Measurements from ENCODE around the gene STK26.
"Not testable (repeated sequence)": the region's sequence is repeated elsewhere in the genome, so short reads cannot be mapped to it uniquely, and the experiment has no call there.

STK26 gene

DNA sequence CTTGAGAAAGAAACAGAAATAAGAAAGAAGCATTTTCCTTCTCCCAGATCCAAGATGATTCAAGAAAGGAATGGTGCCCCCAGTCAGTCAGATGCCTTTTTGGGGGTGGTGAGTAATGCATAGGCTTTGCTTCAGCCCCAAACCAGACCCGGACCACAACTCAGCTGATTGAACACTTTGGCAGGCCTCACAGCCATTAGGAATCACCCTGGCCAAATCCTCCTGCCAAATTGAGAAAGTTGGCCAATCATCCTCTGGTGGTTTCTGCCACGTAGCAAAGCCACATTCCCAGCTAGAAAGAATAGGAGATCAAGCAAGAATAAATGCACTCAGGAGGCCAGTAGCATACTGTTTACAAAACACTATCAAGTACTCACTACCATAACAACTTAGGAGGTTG, 71.1 kb downstream of the STK26 start:
- no peak for DNase-seq (ENCODE audit: low spot score)

DNA sequence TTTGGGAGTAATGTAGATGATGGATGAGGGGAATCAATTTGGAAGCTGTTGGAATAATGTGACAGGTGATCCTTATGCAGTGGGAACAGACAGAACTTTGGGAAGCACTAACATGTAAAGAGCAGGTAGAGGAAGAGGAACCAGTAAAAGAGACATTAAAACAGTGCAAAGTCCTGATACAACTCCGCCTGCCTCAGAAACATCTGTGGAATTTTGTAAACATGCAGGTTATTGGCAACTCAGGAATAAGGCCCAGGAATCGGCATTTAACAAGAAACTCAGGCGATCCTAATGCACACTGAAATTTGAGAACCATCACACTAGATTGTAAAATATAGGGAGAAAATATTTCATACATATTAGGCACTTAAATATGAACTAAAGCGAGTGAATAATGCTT, 75.6 kb downstream of the STK26 start:
- DNase-seq (ENCODE audit: low spot score) = not testable (repeated sequence)

DNA sequence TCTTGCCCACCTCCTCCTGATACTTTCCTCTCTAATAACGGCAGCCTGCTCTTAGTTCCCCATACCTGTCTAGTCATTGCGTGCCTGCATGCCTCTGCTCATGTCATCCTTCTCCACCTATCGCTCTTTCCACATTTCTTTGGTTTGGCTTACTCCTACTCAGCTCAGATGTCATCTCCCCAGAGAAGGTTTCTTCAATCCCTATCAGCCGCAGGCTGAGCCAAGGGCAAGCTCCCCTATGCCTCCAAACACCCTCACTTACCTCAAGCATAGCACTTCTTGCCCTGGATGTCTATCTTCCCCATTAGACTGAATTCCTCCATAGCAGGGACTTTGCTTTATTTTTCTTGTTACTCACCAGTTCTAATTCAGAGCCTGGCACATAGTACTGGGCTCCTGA, 78.1 kb downstream of the STK26 start:
- no peak for DNase-seq (ENCODE audit: low spot score)

DNA sequence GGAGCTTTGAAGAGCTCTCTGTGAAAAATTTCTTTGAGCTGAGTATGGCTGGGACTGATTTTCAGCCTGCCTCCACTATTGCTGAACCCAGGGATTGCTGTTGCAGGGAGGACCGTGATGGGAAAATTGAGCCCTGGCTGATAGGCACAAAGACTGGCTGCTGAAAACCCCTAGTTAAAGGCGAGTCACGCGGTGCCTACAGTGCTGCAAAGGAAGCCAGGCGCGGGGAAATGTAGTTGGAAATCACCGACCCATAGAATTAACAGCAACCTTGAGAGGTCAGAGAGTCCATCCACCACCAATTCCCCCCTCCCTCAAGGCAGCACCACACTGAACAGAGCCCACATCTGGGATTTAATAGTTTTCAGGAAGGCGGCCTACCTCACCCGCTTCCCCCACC, 78.7 kb downstream of the STK26 start:
- DNase-seq (ENCODE audit: low spot score) = no peak

DNA sequence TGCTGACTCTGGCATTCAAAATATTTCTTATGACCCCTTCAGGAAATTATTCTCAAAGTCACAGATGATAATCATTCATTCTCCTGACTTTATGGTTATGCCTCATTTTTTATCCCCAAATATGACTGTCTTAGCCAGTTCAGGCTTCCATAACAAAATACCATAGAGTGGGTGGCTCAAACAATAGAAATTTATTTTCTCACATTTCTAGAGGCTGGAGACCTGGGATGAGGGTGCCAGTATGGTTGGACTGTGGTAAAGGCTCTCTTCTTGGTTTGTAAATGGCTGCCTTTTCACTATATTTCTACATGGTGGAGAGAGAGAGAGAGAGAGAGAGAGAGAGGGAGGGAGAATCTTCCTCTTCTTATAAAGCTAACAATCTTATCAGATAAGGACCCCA, 84.2 kb downstream of the STK26 start:
- no peak for DNase-seq (ENCODE audit: low spot score)

DNA sequence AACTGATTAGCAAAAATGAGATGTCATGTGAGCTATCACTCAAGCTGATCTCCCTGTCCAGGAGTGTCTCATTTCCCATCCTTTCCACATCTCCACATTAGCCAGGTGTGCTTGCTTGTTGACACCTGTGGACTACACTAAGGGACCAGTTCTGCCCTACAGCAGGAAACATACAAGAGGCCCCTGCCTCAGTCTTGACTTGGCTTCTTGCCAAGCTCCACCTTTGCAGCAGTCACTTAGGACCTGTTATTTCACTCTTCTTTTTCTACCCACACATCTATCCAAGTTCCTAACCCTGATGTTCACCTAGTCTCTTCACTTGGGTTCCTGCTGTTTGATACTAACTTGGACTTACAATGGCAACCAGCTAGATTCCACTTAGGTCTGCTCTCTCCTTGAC, 91.5 kb downstream of the STK26 start:
- no peak for DNase-seq (ENCODE audit: low spot score)

DNA sequence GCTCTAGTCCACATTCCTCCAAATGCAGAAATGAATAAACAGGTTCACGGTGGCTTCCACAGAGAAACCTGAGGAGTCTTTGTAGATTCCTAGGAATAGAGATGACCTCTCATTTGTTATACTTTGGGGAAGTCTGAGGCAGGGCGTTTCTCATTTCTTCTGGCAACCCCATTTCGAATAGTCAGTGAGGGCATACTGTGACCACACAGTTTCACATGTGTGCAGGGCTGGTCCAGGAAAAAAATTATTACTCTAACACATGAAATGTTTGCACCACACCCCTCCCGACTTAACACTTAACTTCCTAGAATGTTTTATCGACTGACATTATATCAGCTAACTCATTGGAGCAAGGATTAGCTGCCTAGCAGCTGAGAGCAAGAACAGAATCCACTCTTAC, 92.7 kb downstream of the STK26 start:
- no peak for DNase-seq (ENCODE audit: low spot score)

DNA sequence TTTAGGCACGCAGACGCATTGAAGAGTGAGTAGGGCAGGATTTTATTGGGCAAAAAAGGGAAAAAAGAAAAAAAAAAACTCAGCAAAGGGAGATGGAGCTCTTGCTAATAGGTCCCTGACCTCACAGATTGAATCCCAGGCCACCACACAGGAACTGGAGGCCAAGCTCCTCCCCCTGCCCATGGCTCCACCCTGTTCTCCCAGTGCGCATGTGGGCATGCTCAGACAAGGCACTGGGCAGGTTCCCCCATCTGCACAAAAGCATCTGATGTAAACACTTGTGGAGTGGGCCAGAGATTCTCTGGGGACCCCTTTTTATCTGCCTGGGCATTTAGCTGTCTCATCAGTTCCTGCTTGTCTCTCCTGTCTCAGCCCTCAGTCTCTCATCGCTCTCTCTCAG, 95.3 kb downstream of the STK26 start:
- DNase-seq (ENCODE audit: low spot score) = peak; percentile 1

DNA sequence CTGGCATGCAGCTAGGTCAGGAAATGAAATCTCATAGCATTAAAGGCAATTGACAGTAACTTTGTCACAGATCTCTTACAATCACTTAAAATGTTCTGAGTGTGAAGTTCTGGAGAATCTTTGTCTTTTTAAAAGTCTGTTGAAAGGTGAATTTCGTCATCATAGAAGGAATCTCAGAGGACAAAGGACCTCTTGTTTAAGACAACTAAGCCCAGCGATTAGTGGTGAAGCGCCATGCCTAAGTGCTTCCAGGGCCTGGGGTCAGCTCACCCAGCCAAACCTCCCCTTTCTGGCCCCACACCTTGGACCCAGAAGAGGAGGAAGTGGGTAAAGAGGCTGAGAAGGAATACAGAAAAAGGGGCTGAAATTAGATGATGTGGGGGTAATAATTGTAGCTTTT, 96.2 kb downstream of the STK26 start:
- DNase-seq (ENCODE audit: low spot score) = no peak

DNA sequence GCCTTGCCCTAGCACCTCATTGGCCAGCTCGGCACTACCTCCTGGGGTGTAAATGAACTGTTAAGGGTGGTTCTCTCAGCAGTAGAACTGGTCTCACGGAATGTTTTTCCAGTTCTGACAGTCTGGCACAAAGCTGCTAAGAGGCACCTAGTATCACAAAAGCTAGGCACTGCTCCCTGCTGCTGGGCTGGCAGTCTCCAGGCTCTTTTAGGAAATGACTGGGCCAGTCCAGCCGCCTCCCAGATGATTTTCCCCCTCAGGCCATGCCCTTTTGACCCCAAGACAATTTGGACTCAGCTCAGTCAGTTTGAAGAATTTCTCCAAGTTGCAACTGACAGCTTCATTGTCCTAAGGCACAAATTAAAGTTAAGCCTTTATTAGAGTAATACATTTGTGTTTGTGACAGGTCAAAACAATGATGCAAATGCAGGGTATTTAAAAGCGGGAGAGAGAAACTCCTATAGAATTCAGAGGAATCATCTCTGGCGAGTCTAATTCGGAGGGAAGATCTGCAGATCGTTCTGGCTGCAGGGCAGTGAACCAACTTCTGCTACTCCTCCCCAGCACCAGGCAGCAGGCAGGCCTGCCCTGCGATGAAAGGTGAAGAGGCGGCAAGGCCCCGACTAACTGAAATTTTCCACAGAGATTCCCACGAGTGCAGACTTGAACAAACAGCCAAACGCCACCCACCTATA, 96.9 kb downstream of the STK26 start:
- DNase-seq (ENCODE audit: low spot score) = no peak

DNA sequence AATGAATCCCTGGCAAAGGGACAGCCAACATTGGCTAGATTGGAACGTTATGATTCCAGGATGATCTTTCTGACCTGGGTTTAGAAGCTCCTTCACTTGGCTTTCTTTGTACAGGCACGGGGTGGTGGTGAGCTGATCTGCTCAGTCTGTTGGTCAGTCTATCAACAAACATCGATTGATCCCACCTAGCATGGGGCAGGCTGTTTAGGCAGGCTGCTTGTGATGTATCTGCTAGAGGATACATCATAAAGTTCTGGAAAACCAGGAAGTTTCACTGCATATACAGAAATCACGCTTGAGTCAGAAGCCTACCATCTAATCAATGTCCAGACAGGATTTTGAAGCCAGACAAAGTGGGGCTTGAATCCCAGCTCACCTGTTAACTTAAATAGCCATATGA, 97.8 kb downstream of the STK26 start:
- no peak for DNase-seq (ENCODE audit: low spot score)
